NCI-H526 (cell line): Measurements from ENCODE around the gene UNC5C.

Source experiments
- DNase-seq, 2 experiments: peaks; one replicate each; lab custom pipeline; 2025; lab: John Stamatoyannopoulos, UW

UNC5C gene

GRCh38 chr4:95466791-95467190 is 82.0 kb downstream of the UNC5C start:
- no peak for DNase-seq

GRCh38 chr4:95465010-95465409 is 83.8 kb downstream of the UNC5C start:
- no peak for DNase-seq

GRCh38 chr4:95462921-95463320 is 85.9 kb downstream of the UNC5C start:
- no peak for DNase-seq

- DNase-seq, result no peak
Measured at GRCh38 chr4:95457353-95457752, 91.4 kb downstream of the UNC5C start.

- DNase-seq, result no peak
Measured at GRCh38 chr4:95450294-95450693, 98.5 kb downstream of the UNC5C start.

- no peak for DNase-seq
Measured at GRCh38 chr4:95446173-95446572, 102.6 kb downstream of the UNC5C start.

GRCh38 chr4:95445251-95445650 is 103.5 kb downstream of the UNC5C start:
- no peak for DNase-seq

GRCh38 chr4:95444812-95445211 is 104.0 kb downstream of the UNC5C start:
- DNase-seq, result no peak

GRCh38 chr4:95439896-95440295 is 108.9 kb downstream of the UNC5C start:
- DNase-seq, result no peak

GRCh38 chr4:95439071-95439470 is 109.7 kb downstream of the UNC5C start:
- DNase-seq, result no peak

- DNase-seq, result no peak
Measured at GRCh38 chr4:95432466-95432865, 116.3 kb downstream of the UNC5C start.

- DNase-seq, result no peak
Measured at GRCh38 chr4:95431678-95432077, 117.1 kb downstream of the UNC5C start.

GRCh38 chr4:95429416-95429815 is 119.4 kb downstream of the UNC5C start:
- DNase-seq, result no peak

- DNase-seq, result no peak
Measured at GRCh38 chr4:95428291-95429070, 120.3 kb downstream of the UNC5C start.

- DNase-seq, result no peak
Measured at GRCh38 chr4:95426455-95426854, 122.3 kb downstream of the UNC5C start.

GRCh38 chr4:95422436-95422835 is 126.3 kb downstream of the UNC5C start:
- no peak for DNase-seq

- DNase-seq, result no peak
Measured at GRCh38 chr4:95421869-95422268, 126.9 kb downstream of the UNC5C start.

- no peak for DNase-seq
Measured at GRCh38 chr4:95417531-95417930, 131.2 kb downstream of the UNC5C start.

- no peak for DNase-seq
Measured at GRCh38 chr4:95415346-95415771, 133.4 kb downstream of the UNC5C start.

- DNase-seq, result no peak
Measured at GRCh38 chr4:95411371-95412088, 137.2 kb downstream of the UNC5C start.

GRCh38 chr4:95410387-95410977 is 138.3 kb downstream of the UNC5C start:
- DNase-seq, result no peak

GRCh38 chr4:95409750-95410149 is 139.0 kb downstream of the UNC5C start:
- no peak for DNase-seq

GRCh38 chr4:95409127-95409526 is 139.6 kb downstream of the UNC5C start:
- no peak for DNase-seq
